ENCODE measurements around the gene RIC1. TPM values are rescaled to one million over a fixed set of nuclear protein-coding genes. Genes with fewer than 3 reads are reported as not detected.
"Not testable (repeated sequence)": the region's sequence is repeated elsewhere in the genome, so short reads cannot be mapped to it uniquely, and the experiment has no call there.

The RIC1 gene
- total RNA-seq, 2 experiments from 2014 or later: 24.7 to 26.3 TPM

DNA sequence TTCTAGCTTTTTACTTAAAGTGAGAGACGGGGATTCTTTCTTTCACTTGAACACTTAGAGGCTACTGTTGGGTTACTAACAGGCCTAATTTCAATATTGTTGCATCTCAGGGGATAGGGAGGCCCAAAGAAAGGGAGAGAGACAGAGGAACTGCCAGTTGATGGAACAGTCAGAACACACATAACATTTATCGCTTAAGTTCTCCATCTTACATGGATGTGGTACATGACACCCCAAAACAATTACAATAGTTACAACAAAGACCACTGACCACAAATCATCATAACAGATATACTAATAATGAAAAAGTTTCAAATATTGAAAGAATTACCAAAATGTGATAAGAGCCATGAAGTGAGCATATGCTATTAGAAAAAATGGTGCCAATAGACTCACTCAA is 4.3 kb upstream of the RIC1 start:
- no peaks in the 10 kb centered on the region for H3K9me3 ChIP-seq (ENCODE audit: control insufficient read depth in 1 of 2, insufficient read depth in 1 of 2, low read length in 2 of 2)
- peaks cover 35% of the 10 kb centered on the region for H3K36me3 Mint-ChIP-seq (ENCODE audit: low read depth)
- H3K9me3 Mint-ChIP-seq: no peaks in the 10 kb centered on the region
- CTCF ChIA-PET: no interaction called here
- peak overlapping the region; percentile 58 for H3K4me3 Mint-ChIP-seq
- no peaks in the 10 kb centered on the region for H3K27me3 Mint-ChIP-seq
- H3K36me3 ChIP-seq (ENCODE audit: insufficient read depth, low read length): no peaks in the 10 kb centered on the region
- DNase-seq (no peak), ATAC-seq (ENCODE audit: poor library complexity) (no peak)
- intact Hi-C loops (cut with DNase I, micrococcal nuclease): loop anchor here (5.0 to 10.0 kb wide), 10 partner anchors 32 to 1130 kb away; partner anchors contain the start of genes CDC37L1 (in 1 of the 2), KDM4C (in 1 of the 2), PLGRKT (in 1 of the 2) and RCL1 (in 1 of the 2)
- H3K4me1 Mint-ChIP-seq (ENCODE audit: low read depth): peaks cover 62% of the 10 kb centered on the region
- peak overlapping the region in 1 of 2 donors; percentile 29 for H3K27ac ChIP-seq (ENCODE audit: low read depth in 1 of 2, low read length in 2 of 2)
- no peaks in the 10 kb centered on the region for H3K27me3 ChIP-seq (ENCODE audit: control insufficient read depth in 1 of 2, insufficient read depth in 2 of 2, low read length in 2 of 2)
- peaks cover 37% of the 10 kb centered on the region for H3K4me1 ChIP-seq (ENCODE audit: insufficient read depth, low read length)
- POLR2A ChIA-PET: interaction anchor here (0.7 to 0.9 kb wide), 3 partner anchors 14 to 438 kb away, joined by 3 read pairs; no protein-coding TSS in a partner anchor
- H3K27ac Mint-ChIP-seq: peak overlapping the region; percentile 88
- no peak overlapping the region for H3K4me3 ChIP-seq (ENCODE audit: low read length)
- TF ChIP-seq, protein P1, sequence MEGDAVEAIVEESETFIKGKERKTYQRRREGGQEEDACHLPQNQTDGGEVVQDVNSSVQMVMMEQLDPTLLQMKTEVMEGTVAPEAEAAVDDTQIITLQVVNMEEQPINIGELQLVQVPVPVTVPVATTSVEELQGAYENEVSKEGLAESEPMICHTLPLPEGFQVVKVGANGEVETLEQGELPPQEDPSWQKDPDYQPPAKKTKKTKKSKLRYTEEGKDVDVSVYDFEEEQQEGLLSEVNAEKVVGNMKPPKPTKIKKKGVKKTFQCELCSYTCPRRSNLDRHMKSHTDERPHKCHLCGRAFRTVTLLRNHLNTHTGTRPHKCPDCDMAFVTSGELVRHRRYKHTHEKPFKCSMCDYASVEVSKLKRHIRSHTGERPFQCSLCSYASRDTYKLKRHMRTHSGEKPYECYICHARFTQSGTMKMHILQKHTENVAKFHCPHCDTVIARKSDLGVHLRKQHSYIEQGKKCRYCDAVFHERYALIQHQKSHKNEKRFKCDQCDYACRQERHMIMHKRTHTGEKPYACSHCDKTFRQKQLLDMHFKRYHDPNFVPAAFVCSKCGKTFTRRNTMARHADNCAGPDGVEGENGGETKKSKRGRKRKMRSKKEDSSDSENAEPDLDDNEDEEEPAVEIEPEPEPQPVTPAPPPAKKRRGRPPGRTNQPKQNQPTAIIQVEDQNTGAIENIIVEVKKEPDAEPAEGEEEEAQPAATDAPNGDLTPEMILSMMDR (IDR thresholded peaks at IDR 0.05): no peak

GRCh38 chr9:5626727-5627634 is 1.9 kb upstream of the RIC1 start:
- H3K4me3 ChIP-seq (ENCODE audit: low read length): peak overlapping the region; percentile 88
- ChIA-PET POLR2A (interaction anchor here (0.6 to 3.1 kb wide), 22 partner anchors 12 to 1131 kb away, joined by 3 to 39 read pairs (median 6); partner anchors contain the start of genes AK3, CD274, KDM4C and PLGRKT), CTCF (interaction anchor here (1.4 to 2.8 kb wide), 5 partner anchors 27 to 868 kb away, joined by 3 to 15 read pairs (median 5); partner anchors contain the start of genes CD274 and ERMP1)
- intact Hi-C loops (cut with DNase I, micrococcal nuclease): loop anchor here (5.0 to 10.0 kb wide), 10 partner anchors 35 to 1128 kb away; partner anchors contain the start of genes CDC37L1 (in 1 of the 2), KDM4C (in 1 of the 2), PLGRKT (in 1 of the 2) and RCL1 (in 1 of the 2)
- Mint-ChIP-seq H3K36me3 (ENCODE audit: low read depth) (peaks cover 33% of the 10 kb centered on the region), H3K4me1 (ENCODE audit: low read depth) (peaks cover 59% of the 10 kb centered on the region), H3K27ac (peak overlapping the region; percentile 97), H3K9me3 (no peaks in the 10 kb centered on the region), H3K27me3 (no peaks in the 10 kb centered on the region), H3K4me3 (peak overlapping the region; percentile 91)
- peak; percentile 51 for ATAC-seq (ENCODE audit: poor library complexity)
- H3K4me1 ChIP-seq (ENCODE audit: insufficient read depth, low read length): peaks cover 42% of the 10 kb centered on the region
- TF ChIP-seq, protein P1 (IDR thresholded peaks at IDR 0.05): no peak
- H3K36me3 ChIP-seq (ENCODE audit: insufficient read depth, low read length): no peaks in the 10 kb centered on the region
- H3K27ac ChIP-seq (ENCODE audit: low read depth in 1 of 2, low read length in 2 of 2): peak overlapping the region; percentile 85
- no peaks in the 10 kb centered on the region for H3K9me3 ChIP-seq (ENCODE audit: control insufficient read depth in 1 of 2, insufficient read depth in 1 of 2, low read length in 2 of 2)
- no peaks in the 10 kb centered on the region for H3K27me3 ChIP-seq (ENCODE audit: control insufficient read depth in 1 of 2, insufficient read depth in 2 of 2, low read length in 2 of 2)
- peak in 12 of 14 experiments; percentile 9 to 75 (median 37) for DNase-seq

GRCh38 chr9:5627686-5628085 is 1.2 kb upstream of the RIC1 start:
- Mint-ChIP-seq H3K36me3 (ENCODE audit: low read depth) (peaks cover 33% of the 10 kb centered on the region), H3K4me1 (ENCODE audit: low read depth) (peaks cover 66% of the 10 kb centered on the region), H3K27ac (peak overlapping the region; percentile 97), H3K4me3 (peak overlapping the region; percentile 91)
- intact Hi-C loops (cut with DNase I, micrococcal nuclease): loop anchor here (2.0 to 10.0 kb wide), 11 partner anchors 35 to 1127 kb away; partner anchors contain the start of genes CDC37L1 (in 1 of the 2), ERMP1 (in 1 of the 2), KDM4C (in 1 of the 2) and PLGRKT (in 1 of the 2)
- CTCF ChIA-PET: interaction anchor here (1.4 to 2.8 kb wide), 5 partner anchors 27 to 868 kb away, joined by 3 to 15 read pairs (median 5); partner anchors contain the start of genes CD274 and ERMP1
- H3K27me3 Mint-ChIP-seq; H3K27me3 ChIP-seq (ENCODE audit: control insufficient read depth in 1 of 2, insufficient read depth in 2 of 2, low read length in 2 of 2); H3K9me3 Mint-ChIP-seq; H3K9me3 ChIP-seq (ENCODE audit: control insufficient read depth in 1 of 2, insufficient read depth in 1 of 2, low read length in 2 of 2); ATAC-seq (ENCODE audit: poor library complexity); H3K36me3 ChIP-seq (ENCODE audit: insufficient read depth, low read length): not testable (repeated sequence)
- H3K4me1 ChIP-seq (ENCODE audit: insufficient read depth, low read length): peaks cover 42% of the 10 kb centered on the region
- POLR2A ChIA-PET: interaction anchor here (0.6 to 3.1 kb wide), 26 partner anchors 8 to 1130 kb away, joined by 3 to 39 read pairs (median 8); partner anchors contain the start of genes AK3, CD274, ERMP1 and KDM4C
- H3K4me3 ChIP-seq (ENCODE audit: low read length): peak overlapping the region; percentile 88
- H3K27ac ChIP-seq (ENCODE audit: low read depth in 1 of 2, low read length in 2 of 2): peak overlapping the region; percentile 85
- peak in 4 of 14 experiments; percentile 11 to 29 (median 21) for DNase-seq
